ENCODE data around the gene ARAF.

ARAF gene

DNA sequence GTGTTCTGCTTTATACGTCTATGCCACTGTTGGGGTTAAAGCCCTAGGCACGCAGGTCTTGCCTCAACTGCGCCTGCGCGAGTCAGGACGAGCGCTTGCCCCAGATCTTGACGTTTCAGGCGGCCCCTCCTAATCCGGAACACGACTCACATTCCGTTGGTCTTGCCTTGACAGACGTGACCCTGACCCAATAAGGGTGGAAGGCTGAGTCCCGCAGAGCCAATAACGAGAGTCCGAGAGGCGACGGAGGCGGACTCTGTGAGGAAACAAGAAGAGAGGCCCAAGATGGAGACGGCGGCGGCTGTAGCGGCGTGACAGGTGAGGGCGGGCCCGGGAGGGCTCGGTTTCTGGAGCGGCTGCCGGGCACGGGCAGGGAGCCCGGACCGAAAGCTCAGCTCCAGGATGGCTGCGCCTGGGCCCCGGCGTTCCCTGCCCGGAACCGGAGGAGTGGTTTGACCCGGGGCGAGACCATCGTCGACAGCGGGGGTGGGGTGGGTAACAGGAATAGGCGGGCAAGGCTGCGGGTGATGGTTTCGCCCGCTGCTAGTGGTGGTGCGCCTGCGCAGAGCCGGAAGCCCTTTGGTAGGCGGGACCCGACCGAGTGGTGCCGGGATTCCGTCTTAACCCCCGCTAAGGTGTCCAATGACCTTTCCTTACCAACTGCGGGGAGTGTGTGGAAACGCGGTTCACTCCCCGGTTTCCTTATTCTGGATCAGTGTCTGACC is at the start of gene ARAF:
Gene ARAF (plus strand): TSS at position 272 of the 725 bp plus-strand sequence. CDS start 1,763 bp downstream, outside the sequence.
- in situ Hi-C loops (cut with MboI; ENCODE audit: low sequenced_read_pairs) = no loop called here

DNA sequence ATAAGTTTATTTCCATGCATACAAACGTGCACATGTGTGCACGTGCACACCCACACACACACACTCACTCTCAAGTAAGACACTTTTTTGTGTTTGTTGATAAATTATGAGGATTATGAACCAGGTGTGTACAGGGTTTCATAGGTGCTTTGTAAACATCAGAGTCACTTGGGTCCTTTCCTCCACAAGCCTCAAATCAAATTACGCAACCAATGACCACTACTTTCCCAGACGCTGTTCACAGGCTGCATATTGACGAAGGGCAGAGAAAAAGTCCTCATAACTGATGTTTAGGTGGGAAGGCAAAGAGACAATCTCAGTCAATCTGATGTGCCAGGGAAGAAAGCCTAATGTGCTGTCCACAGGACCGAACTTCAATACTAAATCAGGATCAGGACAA is 48.6 kb upstream of the ARAF start:
- in situ Hi-C loops (cut with MboI; ENCODE audit: low sequenced_read_pairs) = loop anchor here (25.0 kb wide), 1 partner anchor 300 kb away; the partner anchor contains the start of gene CDK16

DNA sequence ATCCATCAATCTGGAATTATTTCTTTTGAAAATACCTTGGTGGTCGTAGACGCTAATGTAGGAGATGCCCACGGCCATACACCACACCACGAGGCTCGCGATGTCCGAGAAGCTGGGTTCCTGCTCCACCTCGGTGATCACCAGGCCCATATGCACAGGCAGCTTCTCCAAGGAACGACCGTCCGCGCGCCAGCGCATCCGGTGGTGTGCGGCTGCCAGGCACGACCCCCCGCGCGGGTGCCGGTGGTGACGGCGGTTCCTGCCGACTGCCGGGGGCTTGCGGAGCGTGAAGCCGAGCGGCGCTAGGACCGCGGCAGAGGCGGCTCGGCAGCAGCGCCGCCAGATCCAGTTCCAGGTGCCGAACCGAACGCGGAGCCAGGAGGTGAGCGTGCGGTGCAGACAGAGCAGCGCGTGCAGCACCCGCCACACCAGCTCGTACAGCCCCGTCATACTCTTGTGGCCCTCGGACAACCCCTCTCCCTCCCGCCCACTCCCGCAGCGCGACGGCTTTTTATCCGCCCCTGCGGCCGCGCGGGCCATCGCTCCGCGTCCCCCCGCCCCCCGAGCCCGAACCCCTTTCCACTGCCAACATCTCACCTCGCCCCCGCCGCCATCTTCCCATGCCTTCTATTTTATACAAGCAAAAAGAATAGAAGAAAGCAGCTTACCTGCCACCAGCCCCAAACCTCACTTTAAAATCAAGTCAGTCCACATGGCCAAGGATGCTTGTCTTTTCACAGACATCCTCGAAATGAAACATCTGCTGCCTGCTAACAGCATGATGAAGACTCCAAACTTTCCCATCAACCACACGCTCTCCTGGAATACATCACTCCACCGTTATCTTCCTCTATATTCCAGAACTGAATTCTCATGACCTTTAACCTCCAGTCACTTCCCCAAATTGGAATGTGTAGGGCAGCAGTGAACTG is 47.7 kb upstream of the ARAF start:
- in situ Hi-C loops (cut with MboI; ENCODE audit: low sequenced_read_pairs) = loop anchor here (25.0 kb wide), 1 partner anchor 301 kb away; the partner anchor contains the start of gene CDK16

- in situ Hi-C loops (cut with MboI; ENCODE audit: low sequenced_read_pairs) = loop anchor here (25.0 kb wide), 1 partner anchor 302 kb away; the partner anchor contains the start of gene CDK16
Measured at GRCh38 chrX:47514533-47515235, 46.3 kb upstream of the ARAF start.

DNA sequence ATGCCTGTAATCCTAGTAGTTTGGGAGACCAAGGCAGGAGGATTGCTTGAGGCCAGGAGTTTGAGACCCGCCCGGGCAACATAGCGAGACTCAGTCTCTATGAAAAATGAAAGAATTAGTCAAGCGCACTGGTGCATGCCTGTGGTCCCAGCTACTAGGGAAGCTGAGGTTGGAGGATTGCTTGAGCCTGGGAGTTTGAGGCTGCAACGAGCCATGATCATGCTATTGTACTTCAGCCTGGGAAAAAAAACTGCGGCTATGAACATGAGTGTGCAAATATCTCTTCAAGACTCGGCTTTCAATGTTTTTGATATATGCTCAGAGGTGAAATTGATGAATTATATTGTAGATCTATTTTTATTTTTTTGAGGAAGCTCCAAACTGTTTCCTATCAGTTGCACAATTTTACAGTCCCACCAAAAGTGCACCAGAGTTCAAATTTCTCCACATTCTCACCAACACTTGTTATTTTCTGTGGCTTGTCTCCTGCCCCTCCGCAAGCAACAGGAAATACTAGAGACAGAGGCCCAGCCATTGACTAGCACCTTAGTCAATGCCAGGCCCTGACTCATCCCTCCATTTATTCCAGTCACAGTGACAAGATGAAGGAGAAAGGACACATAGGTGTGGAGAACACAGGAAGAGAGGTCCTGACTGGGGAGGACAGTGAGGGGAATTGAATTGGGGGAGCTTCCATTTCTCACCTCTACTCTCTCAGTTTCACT is 44.9 kb upstream of the ARAF start:
- in situ Hi-C loops (cut with MboI; ENCODE audit: low sequenced_read_pairs) = loop anchor here (25.0 kb wide), 1 partner anchor 304 kb away; the partner anchor contains the start of gene CDK16

DNA sequence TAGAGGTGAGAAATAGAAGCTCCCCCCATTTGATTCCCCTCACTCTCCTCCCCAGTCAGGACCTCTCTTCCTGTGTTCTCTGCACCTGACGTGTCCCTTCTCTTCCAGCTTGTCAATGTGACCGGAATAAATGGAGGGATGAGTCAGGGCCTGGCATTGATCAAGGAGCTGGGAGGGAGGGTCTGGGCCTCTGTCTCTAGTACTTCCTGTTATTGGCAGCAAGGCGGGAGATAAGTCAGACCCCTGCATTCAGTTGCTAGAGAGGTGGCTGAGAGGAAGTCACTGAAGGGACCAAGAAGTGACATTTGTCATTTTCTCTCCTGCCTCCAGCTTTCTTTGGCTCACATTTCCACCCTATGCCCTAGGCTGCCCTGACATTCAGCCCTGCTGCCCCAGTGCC is 42.9 kb upstream of the ARAF start:
- in situ Hi-C loops (cut with MboI; ENCODE audit: low sequenced_read_pairs) = loop anchor here (25.0 kb wide), 1 partner anchor 306 kb away; the partner anchor contains the start of gene CDK16

GRCh38 chrX:47523297-47523696 is 37.7 kb upstream of the ARAF start:
- in situ Hi-C loops (cut with MboI; ENCODE audit: low sequenced_read_pairs) = loop anchor here (25.0 kb wide), 1 partner anchor 311 kb away; the partner anchor contains the start of gene CDK16

DNA sequence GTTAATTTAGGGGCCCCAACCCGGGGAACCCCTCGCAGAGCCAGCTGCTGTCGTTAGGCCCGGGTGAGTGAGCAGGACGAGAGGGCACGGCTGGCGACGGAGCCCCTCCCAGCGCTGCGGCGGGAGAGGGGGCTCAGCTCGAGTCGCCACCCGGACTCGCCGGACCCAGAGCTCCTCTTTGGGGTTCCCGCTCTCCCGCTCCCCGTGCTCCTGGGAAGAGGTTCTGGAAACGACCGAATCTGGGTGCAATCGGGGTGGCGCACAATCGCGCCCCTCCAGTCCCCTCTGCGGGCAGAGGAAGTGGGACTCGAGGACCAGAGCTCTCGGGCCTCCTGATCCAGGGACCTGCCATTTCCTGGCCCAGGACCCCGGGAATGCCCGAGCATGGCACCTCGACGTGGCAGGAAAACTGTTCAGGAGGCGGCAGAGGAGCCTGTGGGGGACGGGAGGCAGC is 37.3 kb upstream of the ARAF start:
- in situ Hi-C loops (cut with MboI; ENCODE audit: low sequenced_read_pairs) = loop anchor here (25.0 kb wide), 1 partner anchor 311 kb away; the partner anchor contains the start of gene CDK16

DNA sequence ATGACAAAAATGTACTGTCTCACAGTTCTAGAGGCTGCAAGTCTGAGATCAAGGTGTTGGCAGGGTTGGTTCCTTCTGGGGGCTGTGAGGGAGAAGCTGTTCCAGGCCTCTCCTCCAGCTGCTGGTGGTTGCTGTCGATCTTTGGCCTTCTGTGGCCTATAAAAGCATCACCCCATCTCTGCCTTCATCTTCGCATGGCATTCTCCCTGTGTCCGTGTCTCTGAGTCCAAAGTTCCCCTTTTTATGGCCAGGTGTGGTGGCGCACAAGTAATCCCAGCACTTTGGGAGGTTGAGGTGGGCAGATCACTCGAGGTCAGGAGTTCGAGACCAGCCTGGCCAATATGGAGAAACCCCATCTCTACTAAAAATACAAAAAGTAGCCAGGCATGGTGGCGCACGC is 31.5 kb upstream of the ARAF start:
- in situ Hi-C loops (cut with MboI; ENCODE audit: low sequenced_read_pairs) = no loop called here

- in situ Hi-C loops (cut with MboI; ENCODE audit: low sequenced_read_pairs) = no loop called here
Measured at GRCh38 chrX:47530049-47530448, 31.0 kb upstream of the ARAF start.

GRCh38 chrX:47539860-47540259 is 21.1 kb upstream of the ARAF start:
- in situ Hi-C loops (cut with MboI; ENCODE audit: low sequenced_read_pairs) = no loop called here

DNA sequence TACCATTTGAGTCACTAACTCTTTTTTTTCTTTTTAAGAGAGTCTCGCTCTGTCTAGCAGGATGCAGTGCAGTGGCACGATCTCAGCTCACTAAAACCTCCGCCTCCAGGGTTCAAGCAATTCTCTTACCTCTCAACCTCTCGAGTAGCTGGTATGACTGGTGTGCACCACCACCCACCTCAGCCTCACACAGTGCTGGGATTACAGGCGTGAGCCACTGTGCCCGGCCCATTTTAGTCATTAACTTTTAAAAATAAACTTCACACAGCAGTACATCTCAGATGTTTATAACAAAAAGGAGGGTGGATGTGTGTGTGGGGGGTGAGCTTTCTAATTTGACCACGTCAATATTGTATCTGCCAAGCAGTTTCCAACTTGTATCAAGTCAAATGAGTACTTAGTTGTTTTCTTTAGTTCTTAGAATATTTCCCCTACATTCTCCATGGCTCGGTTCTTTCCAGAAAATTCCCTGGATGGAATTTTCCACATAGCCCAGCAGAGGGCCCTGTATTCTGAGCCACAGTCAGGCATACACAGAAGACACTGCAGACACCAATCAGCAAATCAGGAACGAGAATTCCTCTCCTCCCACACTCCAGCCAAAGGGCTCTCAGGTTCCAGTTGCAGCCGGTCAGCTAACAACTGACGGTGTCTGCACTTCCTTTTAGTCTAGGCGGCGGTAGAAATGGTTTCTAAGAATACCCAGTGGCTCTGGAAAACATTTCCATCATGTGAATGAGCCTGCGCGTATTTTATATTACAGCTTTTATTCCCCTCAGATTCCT is 20.1 kb upstream of the ARAF start:
- in situ Hi-C loops (cut with MboI; ENCODE audit: low sequenced_read_pairs) = no loop called here

DNA sequence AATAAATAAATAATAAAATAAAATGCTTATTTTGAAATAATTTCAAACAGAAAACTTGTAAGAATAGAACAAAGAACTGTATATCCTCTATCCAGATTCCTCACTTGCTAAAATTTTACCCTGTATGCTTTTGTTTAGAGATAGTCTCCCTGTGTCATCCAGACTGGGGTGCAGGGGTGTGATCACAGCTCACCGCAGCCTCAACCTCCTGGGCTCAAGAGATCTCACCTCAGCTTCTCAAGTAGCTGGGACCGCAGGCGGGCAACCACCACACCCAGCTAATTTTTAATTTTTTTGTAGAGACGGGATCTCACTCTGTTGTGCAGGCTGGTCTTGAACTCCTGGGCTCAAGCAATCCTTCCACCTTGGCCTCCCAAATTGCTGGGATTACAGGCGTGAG is 17.5 kb upstream of the ARAF start:
- in situ Hi-C loops (cut with MboI; ENCODE audit: low sequenced_read_pairs) = no loop called here

DNA sequence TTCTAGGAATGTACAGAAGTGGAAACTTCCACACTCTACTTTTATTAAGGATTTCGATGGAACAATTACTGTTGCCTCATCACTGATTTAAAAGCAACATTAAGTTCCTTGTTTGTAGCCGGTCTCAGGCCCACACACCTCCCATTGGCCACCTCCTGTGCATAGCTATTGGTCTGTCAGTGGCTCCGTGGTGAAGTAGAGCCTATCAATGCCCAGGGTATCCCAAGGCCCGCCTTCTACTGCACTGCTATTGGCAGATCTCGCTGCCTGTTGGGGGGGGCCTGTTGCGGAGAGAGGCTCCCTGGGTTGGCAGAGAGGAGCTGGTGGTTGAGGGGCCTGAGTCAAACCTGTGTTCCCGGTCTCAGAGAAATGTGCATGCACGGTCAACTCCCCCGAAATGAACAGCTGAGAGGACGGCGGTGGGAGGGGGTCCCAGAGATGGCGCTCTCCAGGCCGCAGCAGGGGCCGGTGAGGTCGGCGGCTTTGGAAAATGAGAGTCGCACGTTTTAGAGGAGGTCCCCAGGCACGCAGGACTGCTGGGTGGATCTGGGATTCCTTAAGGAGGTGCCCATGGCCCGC is 4.9 kb upstream of the ARAF start:
- in situ Hi-C loops (cut with MboI; ENCODE audit: low sequenced_read_pairs) = no loop called here

- in situ Hi-C loops (cut with MboI; ENCODE audit: low sequenced_read_pairs) = no loop called here
Measured at GRCh38 chrX:47558436-47558835, 2.6 kb upstream of the ARAF start.

GRCh38 chrX:47560179-47560933 is 649 bp upstream of the ARAF start:
- in situ Hi-C loops (cut with MboI; ENCODE audit: low sequenced_read_pairs) = no loop called here

DNA sequence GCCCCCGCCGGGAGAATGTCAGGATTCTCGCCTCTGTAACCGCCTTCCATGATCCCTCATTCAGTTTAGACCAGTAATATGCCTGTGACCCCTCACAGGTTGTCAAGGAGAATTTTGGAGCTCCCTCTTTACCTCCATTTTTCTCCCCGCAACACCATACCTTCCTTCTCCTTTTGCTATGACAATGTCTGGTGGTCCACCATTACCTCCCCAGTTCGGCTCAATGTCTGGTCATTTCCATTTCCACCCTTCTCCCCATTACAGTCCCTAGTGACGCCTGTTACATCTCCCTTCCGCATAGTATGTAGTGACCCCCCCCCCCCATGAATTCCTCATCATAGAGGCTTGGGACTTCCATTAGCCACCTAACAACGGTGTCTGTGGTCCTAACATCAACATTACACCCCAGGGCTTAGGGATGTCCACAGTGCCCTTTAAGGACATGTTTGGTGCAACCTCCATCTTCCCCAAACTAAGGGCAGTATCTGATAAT is 700 bp downstream of the ARAF start:
- in situ Hi-C loops (cut with MboI; ENCODE audit: low sequenced_read_pairs) = no loop called here

- in situ Hi-C loops (cut with MboI; ENCODE audit: low sequenced_read_pairs) = no loop called here
Measured at GRCh38 chrX:47562615-47563243, 1.7 kb downstream of the ARAF start.
